ENCODE results near the gene CAPN14. TPM values are rescaled to one million over a fixed set of nuclear protein-coding genes. Genes with fewer than 3 reads are reported as not detected.

The CAPN14 gene
- total RNA-seq, 1 experiment from 2014 or later: 0.05 TPM

- H3K27me3 ChIP-seq (ENCODE audit: control insufficient read depth, insufficient read depth, low read length): peaks cover 37% of the 10 kb centered on the region
- ATAC-seq (peak; percentile 86), DNase-seq (ENCODE audit: low read depth, low spot score) (no peak)
- POLR2A ChIA-PET: no interaction called here
- TF ChIP-seq REST (IDR thresholded peaks at IDR 0.05; ENCODE audit: insufficient read depth in 1 of 2, low read depth in 2 of 2, low read length in 1 of 2) (no peak), CTCF (IDR thresholded peaks at IDR 0.05) (peak; percentile 74)
- intact Hi-C loops (cut with micrococcal nuclease; ENCODE audit: unreplicated experiment) (no loop called here), in situ Hi-C loops (cut with HindIII; ENCODE audit: low pct_unique_long_range_greater_than_20kb, low sequenced_read_pairs) (no loop called here)
- H3K9me3 ChIP-seq (ENCODE audit: control insufficient read depth, insufficient read depth, low read depth, low read length): no peaks in the 10 kb centered on the region
- H3K27ac ChIP-seq (ENCODE audit: low read length): no peak within 1 kb of the TSS
- BruUV-seq (replicated peaks): no TSS peak
- H3K36me3 ChIP-seq (ENCODE audit: control insufficient read depth, insufficient read depth, low read length): no peaks in the 10 kb centered on the region
- H3K4me3 ChIP-seq (ENCODE audit: low read depth in 2 of 2, low read length in 2 of 2): peak within 1 kb of the TSS; percentile 36 to 47
- CTCF ChIA-PET: interaction anchor here (0.8 to 1.5 kb wide), 3 partner anchors 32 to 427 kb away, joined by 3 read pairs; no protein-coding TSS in a partner anchor
- no peaks in the 10 kb centered on the region; the same call in 1 of the 2 replicates for H3K4me1 ChIP-seq (ENCODE audit: control insufficient read depth, insufficient read depth, low read length)
Measured at GRCh38 chr2:31138037-31138962, 79.0 kb downstream of the CAPN14 start, which contains the start of gene GALNT14. TSS of gene GALNT14 (minus strand) at chr2:31138440. CDS start at chr2:31138086, 354 bp downstream.

- CTCF ChIA-PET: interaction anchor here (1.5 kb wide), 1 partner anchor 426 kb away, joined by 3 read pairs; no protein-coding TSS in a partner anchor
- TF ChIP-seq CTCF (IDR thresholded peaks at IDR 0.05) (no peak), SIN3A (IDR thresholded peaks at IDR 0.05; ENCODE audit: borderline replicate concordance, insufficient read depth, low read depth, low read length) (no peak), TCF7L2 (IDR thresholded peaks at IDR 0.05; ENCODE audit: low read depth, low read length) (no peak), POLR2AphosphoS5 (IDR thresholded peaks at IDR 0.05; ENCODE audit: low read depth, low read length) (no peak), REST (IDR thresholded peaks at IDR 0.05; ENCODE audit: insufficient read depth in 1 of 2, low read depth in 2 of 2, low read length in 1 of 2) (no peak)
- H3K4me3 ChIP-seq (ENCODE audit: low read depth in 2 of 2, low read length in 2 of 2): peak overlapping the region; percentile 36 to 47
- H3K36me3 ChIP-seq (ENCODE audit: control insufficient read depth, insufficient read depth, low read length): no peaks in the 10 kb centered on the region
- in situ Hi-C loops (cut with HindIII; ENCODE audit: low pct_unique_long_range_greater_than_20kb, low sequenced_read_pairs): no loop called here
- no TSS peak for BruUV-seq (replicated peaks)
- peaks cover 42% of the 10 kb centered on the region for H3K27me3 ChIP-seq (ENCODE audit: control insufficient read depth, insufficient read depth, low read length)
- ATAC-seq: peak; percentile 67
- no peak for DNase-seq (ENCODE audit: low read depth, low spot score)
- intact Hi-C loops (cut with micrococcal nuclease; ENCODE audit: unreplicated experiment): no loop called here
- H3K4me1 ChIP-seq (ENCODE audit: control insufficient read depth, insufficient read depth, low read length): no peaks in the 10 kb centered on the region; the same call in 1 of the 2 replicates
- POLR2A ChIA-PET: no interaction called here
- H3K27ac ChIP-seq (ENCODE audit: low read length): no peak overlapping the region
- no peaks in the 10 kb centered on the region for H3K9me3 ChIP-seq (ENCODE audit: control insufficient read depth, insufficient read depth, low read depth, low read length)
Measured at GRCh38 chr2:31137211-31138036, 79.9 kb downstream of the CAPN14 start.

All from Panc1 (cell line).